Gastrocnemius medialis (tissue), 4 donors: ENCODE measurements around the gene PLPPR4. TPM values are rescaled to one million over a fixed set of nuclear protein-coding genes. Genes with fewer than 3 reads are reported as not detected.

ENCODE experiments used
- ATAC-seq, 2 donors: fragments of 150-250 bp; one replicate each; pipeline ENCODE4 v1.9.1; 2016
- DNase-seq, 2 donors: peaks; one replicate each; pipeline ENCODE4 v3.0.0-alpha.2; 2019
- H3K27ac ChIP-seq, 4 donors: fragments of 200-600 bp; sonication (generic); 1 replicate in 1 of 4; 2 replicates in 3 of 4; pipeline ENCODE4 v1.5.1; 2016 to 2018; ENCODE audit warnings: mild to moderate bottlenecking in 2 of 4, moderate library complexity in 1 of 4
- H3K27me3 ChIP-seq, 3 donors: fragments of 200-600 bp; sonication (generic) in 2 of 3; 1 replicate in 1 of 3; 2 replicates in 2 of 3; pipeline versions ENCODE4 v1.5.1 to v1.6.0; 2016 to 2019; ENCODE audit warnings: mild to moderate bottlenecking in 1 of 3, moderate library complexity in 1 of 3
- H3K36me3 ChIP-seq, 2 donors: fragments of 200-600 bp; sonication (generic) in 1 of 2; one replicate each; pipeline ENCODE4 v1.5.1; 2017 to 2018
- H3K4me1 ChIP-seq, 2 donors: fragments of 200-600 bp; sonication (generic) in 1 of 2; one replicate each; pipeline ENCODE4 v1.5.1; 2016 to 2017; ENCODE audit warnings: mild to moderate bottlenecking in 2 of 2
- H3K4me3 ChIP-seq, 4 donors: fragments of 200-600 bp; sonication (generic) in 3 of 4; 1 replicate in 1 of 4; 2 replicates in 3 of 4; pipeline ENCODE4 v1.5.1; 2016 to 2019; ENCODE audit warnings: mild to moderate bottlenecking in 2 of 4
- H3K9me3 ChIP-seq, 3 donors: fragments of 200-600 bp; sonication (generic) in 2 of 3; 1 replicate in 1 of 3; 2 replicates in 2 of 3; pipeline ENCODE4 v1.5.1; 2016 to 2019
- CTCF ChIP-seq, 5 experiments: fragments of 450-650 bp in 3 of 5; fragments of 200-600 bp in 2 of 5; sonication (generic) in 2 of 5; IDR thresholded peaks in 4 of 5; conservative IDR thresholded peaks in 1 of 5; 1 replicate in 4 of 5; 2 replicates in 1 of 5; pipeline ENCODE4 v1.5.1; 2016 to 2019; ENCODE audit warnings: antibody characterized with exemption in 5 of 5, mild to moderate bottlenecking in 3 of 5, moderate library complexity in 3 of 5
- POLR2A ChIP-seq, 2 donors: fragments of 450-650 bp; IDR thresholded peaks; one replicate each; pipeline ENCODE4 v1.6.1; 2017; ENCODE audit warnings: antibody characterized with exemption in 2 of 2, mild to moderate bottlenecking in 2 of 2, moderate library complexity in 2 of 2
- in situ Hi-C, 4 donors: fragments of 200-750 bp; cut with MboI; loops; one replicate each; pipeline versions ENCODE4 v1.15.0 to v1.8.0; 2017; ENCODE audit warnings: low sequenced_read_pairs in 4 of 4
- intact Hi-C: fragments of 100-400 bp; cut with DNase I; formaldehyde crosslinking; loops from one replicate; pipeline ENCODE4 v1.15.1; 2023; ENCODE audit warnings: low total_unique reads
- total RNA-seq, 4 donors: library from RNA; depleted of rRNA; stranded (reverse); fragments of >200 nt; gene quantifications; one replicate each; pipeline versions ENCODE4 v1.1.0 to v1.2.3, GENCODE V29; 2016

PLPPR4 gene
- total RNA-seq, 4 donors from 2014 or later = 0.20 to 0.68 (median 0.27) TPM; not detected in 1

GRCh38 chr1:99332561-99332960, 68.3 kb downstream of the PLPPR4 start:
- Histone ChIP-seq H3K27me3 (no peaks in the 10 kb centered on the region), H3K4me3 (no peak overlapping the region), H3K4me1 (no peaks in the 10 kb centered on the region), H3K9me3 (no peaks in the 10 kb centered on the region), H3K27ac (no peak overlapping the region), H3K36me3 (no peaks in the 10 kb centered on the region)
- no peak for TF ChIP-seq POLR2A (IDR thresholded peaks at IDR 0.05)
- no peak for TF ChIP-seq CTCF (IDR thresholded peaks at IDR 0.05 in 4 of 5, conservative IDR thresholded peaks at IDR 0.05 in 1 of 5)
- in situ Hi-C loops (no loop called here), intact Hi-C loops (no loop called here)
- DNase-seq = no peak
- ATAC-seq = no peak

GRCh38 chr1:99334991-99335390, 70.7 kb downstream of the PLPPR4 start:
- intact Hi-C loops = no loop called here

GRCh38 chr1:99347041-99347684, 82.9 kb downstream of the PLPPR4 start:
- no peak for ATAC-seq
- Histone ChIP-seq H3K27me3 (no peaks in the 10 kb centered on the region), H3K36me3 (no peaks in the 10 kb centered on the region), H3K4me1 (peaks cover 0 to 7% of the 10 kb centered on the region in 2 donors), H3K9me3 (no peaks in the 10 kb centered on the region), H3K27ac (no peak overlapping the region), H3K4me3 (no peak overlapping the region)
- intact Hi-C loops (no loop called here), in situ Hi-C loops (no loop called here)
- TF ChIP-seq CTCF (IDR thresholded peaks at IDR 0.05 in 4 of 5, conservative IDR thresholded peaks at IDR 0.05 in 1 of 5) (no peak), POLR2A (IDR thresholded peaks at IDR 0.05) (no peak)
- DNase-seq = no peak

More at GRCh38 chr1:99334991-99335390, 70.7 kb downstream of the PLPPR4 start:
- Histone ChIP-seq H3K9me3 (no peaks in the 10 kb centered on the region), H3K36me3 (no peaks in the 10 kb centered on the region), H3K27me3 (no peaks in the 10 kb centered on the region), H3K4me1 (no peaks in the 10 kb centered on the region), H3K4me3 (no peak overlapping the region), H3K27ac (no peak overlapping the region)
- in situ Hi-C loops = no loop called here
- DNase-seq (no peak), ATAC-seq (no peak)
- TF ChIP-seq POLR2A (IDR thresholded peaks at IDR 0.05) (no peak), CTCF (IDR thresholded peaks at IDR 0.05 in 4 of 5, conservative IDR thresholded peaks at IDR 0.05 in 1 of 5) (no peak)

- intact Hi-C loops (no loop called here), in situ Hi-C loops (no loop called here)
- Histone ChIP-seq H3K36me3 (no peaks in the 10 kb centered on the region), H3K4me3 (no peak overlapping the region), H3K9me3 (no peaks in the 10 kb centered on the region), H3K27me3 (no peaks in the 10 kb centered on the region), H3K4me1 (peaks cover 0 to 7% of the 10 kb centered on the region in 2 donors), H3K27ac (no peak overlapping the region)
- DNase-seq (no peak), ATAC-seq (no peak)
- TF ChIP-seq CTCF (IDR thresholded peaks at IDR 0.05 in 4 of 5, conservative IDR thresholded peaks at IDR 0.05 in 1 of 5) (no peak), POLR2A (IDR thresholded peaks at IDR 0.05) (no peak)
These were observed 84.3 kb downstream of the PLPPR4 start for GRCh38 chr1:99348397-99349132.
